ENCODE measurements around the gene SLC26A11. TPM values are rescaled to one million over a fixed set of nuclear protein-coding genes. Genes with fewer than 3 reads are reported as not detected.

Gene SLC26A11
- total and polyA plus RNA-seq, 2 donors (not counting 1 experiment from before 2014, with no cell fraction given), result 5.8 to 19.3 TPM

DNA sequence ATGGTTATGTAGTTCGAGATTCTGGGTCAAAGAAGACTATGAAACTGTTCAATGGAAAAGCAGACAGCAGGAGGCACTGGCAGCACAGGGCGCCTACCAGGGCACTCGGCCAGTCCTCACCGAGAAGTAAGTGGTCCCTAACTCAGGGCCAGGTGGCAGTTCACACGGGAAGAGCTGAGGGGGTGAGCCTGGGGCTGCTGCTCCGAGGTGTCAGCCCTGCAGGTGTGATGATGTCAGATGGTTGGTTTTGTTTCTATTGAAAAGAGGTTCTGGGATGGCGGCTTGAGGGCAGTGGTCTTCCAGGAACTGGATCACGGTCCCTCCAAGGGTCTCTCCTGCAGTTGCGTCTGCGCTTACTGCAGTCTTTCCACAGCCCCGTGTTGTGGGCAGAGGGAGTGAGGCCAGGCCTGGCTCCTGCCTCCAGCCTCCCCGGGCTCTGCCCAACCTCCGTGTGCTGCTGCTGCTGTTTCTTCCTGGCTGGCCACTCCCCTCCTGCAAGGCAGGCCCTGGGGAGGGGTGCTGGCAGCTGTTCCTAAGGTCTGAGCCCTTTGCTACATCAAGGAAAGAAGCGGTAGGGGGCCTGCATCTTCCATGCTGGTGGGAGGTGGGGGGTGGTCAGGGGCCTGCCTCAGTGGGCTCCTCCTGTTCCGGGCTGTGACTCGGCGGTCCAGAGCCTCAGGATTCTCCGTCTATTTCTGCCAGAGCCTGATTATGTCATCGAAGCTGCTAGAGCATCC, 63.1 kb downstream of the SLC26A11 start:
- Histone ChIP-seq H3K79me2 (ENCODE audit: control insufficient read depth, insufficient read depth, low read length) (peaks cover 8% of the 10 kb centered on the region), H4K20me1 (ENCODE audit: control insufficient read depth, extremely low read depth, insufficient read depth, low read length) (no peaks in the 10 kb centered on the region), H3K4me1 (ENCODE audit: control insufficient read depth, extremely low read depth, insufficient read depth, low read length) (peaks cover 3% of the 10 kb centered on the region), H3K4me2 (ENCODE audit: extremely low read depth, insufficient read depth, low read length) (no peak overlapping the region), H3K36me3 (ENCODE audit: control insufficient read depth, insufficient read depth, low read length) (peaks cover 25% of the 10 kb centered on the region), H3K4me3 (replicated peaks in 1 of 4; ENCODE audit: control extremely low read depth in 1 of 4, insufficient read depth in 1 of 4, low read depth in 3 of 4, low read length in 4 of 4) (no peak overlapping the region), H3K27me3 (ENCODE audit: control insufficient read depth, insufficient read depth, low read length) (no peaks in the 10 kb centered on the region), H3K27ac (ENCODE audit: insufficient read depth, low read length) (no peak overlapping the region), H3K9ac (ENCODE audit: insufficient read depth, low read length) (no peak overlapping the region), H3K9me3 (ENCODE audit: control insufficient read depth, insufficient read depth, low read depth, low read length) (no peaks in the 10 kb centered on the region), H2AFZ (ENCODE audit: low read length) (no peak overlapping the region)
- TF ChIP-seq EZH2 (IDR thresholded peaks at IDR 0.05; ENCODE audit: low read length, missing control alignments), result no peak
- TF ChIP-seq, protein P1, sequence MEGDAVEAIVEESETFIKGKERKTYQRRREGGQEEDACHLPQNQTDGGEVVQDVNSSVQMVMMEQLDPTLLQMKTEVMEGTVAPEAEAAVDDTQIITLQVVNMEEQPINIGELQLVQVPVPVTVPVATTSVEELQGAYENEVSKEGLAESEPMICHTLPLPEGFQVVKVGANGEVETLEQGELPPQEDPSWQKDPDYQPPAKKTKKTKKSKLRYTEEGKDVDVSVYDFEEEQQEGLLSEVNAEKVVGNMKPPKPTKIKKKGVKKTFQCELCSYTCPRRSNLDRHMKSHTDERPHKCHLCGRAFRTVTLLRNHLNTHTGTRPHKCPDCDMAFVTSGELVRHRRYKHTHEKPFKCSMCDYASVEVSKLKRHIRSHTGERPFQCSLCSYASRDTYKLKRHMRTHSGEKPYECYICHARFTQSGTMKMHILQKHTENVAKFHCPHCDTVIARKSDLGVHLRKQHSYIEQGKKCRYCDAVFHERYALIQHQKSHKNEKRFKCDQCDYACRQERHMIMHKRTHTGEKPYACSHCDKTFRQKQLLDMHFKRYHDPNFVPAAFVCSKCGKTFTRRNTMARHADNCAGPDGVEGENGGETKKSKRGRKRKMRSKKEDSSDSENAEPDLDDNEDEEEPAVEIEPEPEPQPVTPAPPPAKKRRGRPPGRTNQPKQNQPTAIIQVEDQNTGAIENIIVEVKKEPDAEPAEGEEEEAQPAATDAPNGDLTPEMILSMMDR (conservative IDR thresholded peaks at IDR 0.05 in 1 of 2, IDR thresholded peaks at IDR 0.05 in 1 of 2; ENCODE audit: low read depth in 1 of 2, low read length in 2 of 2), result no peak
- no peak for DNase-seq (ENCODE audit: low read depth in 2 of 2)

DNA sequence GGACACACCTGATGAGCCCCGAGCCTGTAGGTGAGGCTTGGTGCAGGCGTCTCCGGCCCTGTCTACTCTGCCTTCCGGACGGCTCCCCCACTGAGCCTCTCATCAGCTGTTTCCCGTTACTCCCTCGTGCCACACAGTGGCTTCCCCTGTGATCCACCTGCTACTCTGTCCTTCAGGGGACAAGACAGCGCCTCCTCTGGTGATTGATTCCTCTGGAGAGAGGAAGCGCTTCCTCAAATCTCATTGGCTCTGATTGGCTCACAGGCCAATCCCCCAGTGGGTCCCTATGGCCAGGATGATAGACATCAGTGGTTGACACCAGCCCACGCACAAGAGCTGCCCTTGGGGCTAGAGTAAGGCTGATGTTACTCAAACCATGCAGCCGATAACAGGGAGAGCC, 64.4 kb downstream of the SLC26A11 start:
- no peak overlapping the region for H3K9ac ChIP-seq (ENCODE audit: insufficient read depth, low read length)
- peaks cover 8% of the 10 kb centered on the region for H3K79me2 ChIP-seq (ENCODE audit: control insufficient read depth, insufficient read depth, low read length)
- no peak overlapping the region for H3K27ac ChIP-seq (ENCODE audit: insufficient read depth, low read length)
- H4K20me1 ChIP-seq (ENCODE audit: control insufficient read depth, extremely low read depth, insufficient read depth, low read length), result no peaks in the 10 kb centered on the region
- no peak overlapping the region for H3K4me2 ChIP-seq (ENCODE audit: extremely low read depth, insufficient read depth, low read length)
- no peak for DNase-seq (ENCODE audit: low read depth in 2 of 2)
- no peak for TF ChIP-seq EZH2 (IDR thresholded peaks at IDR 0.05; ENCODE audit: low read length, missing control alignments)
- TF ChIP-seq, protein P1 (conservative IDR thresholded peaks at IDR 0.05 in 1 of 2, IDR thresholded peaks at IDR 0.05 in 1 of 2; ENCODE audit: low read depth in 1 of 2, low read length in 2 of 2), result no peak
- H3K4me1 ChIP-seq (ENCODE audit: control insufficient read depth, extremely low read depth, insufficient read depth, low read length), result peaks cover 3% of the 10 kb centered on the region
- H3K27me3 ChIP-seq (ENCODE audit: control insufficient read depth, insufficient read depth, low read length), result no peaks in the 10 kb centered on the region
- no peak overlapping the region for H2AFZ ChIP-seq (ENCODE audit: low read length)
- no peak overlapping the region for H3K4me3 ChIP-seq (replicated peaks in 1 of 4; ENCODE audit: control extremely low read depth in 1 of 4, insufficient read depth in 1 of 4, low read depth in 3 of 4, low read length in 4 of 4)
- peaks cover 29% of the 10 kb centered on the region for H3K36me3 ChIP-seq (ENCODE audit: control insufficient read depth, insufficient read depth, low read length)
- H3K9me3 ChIP-seq (ENCODE audit: control insufficient read depth, insufficient read depth, low read depth, low read length), result no peaks in the 10 kb centered on the region

DNA sequence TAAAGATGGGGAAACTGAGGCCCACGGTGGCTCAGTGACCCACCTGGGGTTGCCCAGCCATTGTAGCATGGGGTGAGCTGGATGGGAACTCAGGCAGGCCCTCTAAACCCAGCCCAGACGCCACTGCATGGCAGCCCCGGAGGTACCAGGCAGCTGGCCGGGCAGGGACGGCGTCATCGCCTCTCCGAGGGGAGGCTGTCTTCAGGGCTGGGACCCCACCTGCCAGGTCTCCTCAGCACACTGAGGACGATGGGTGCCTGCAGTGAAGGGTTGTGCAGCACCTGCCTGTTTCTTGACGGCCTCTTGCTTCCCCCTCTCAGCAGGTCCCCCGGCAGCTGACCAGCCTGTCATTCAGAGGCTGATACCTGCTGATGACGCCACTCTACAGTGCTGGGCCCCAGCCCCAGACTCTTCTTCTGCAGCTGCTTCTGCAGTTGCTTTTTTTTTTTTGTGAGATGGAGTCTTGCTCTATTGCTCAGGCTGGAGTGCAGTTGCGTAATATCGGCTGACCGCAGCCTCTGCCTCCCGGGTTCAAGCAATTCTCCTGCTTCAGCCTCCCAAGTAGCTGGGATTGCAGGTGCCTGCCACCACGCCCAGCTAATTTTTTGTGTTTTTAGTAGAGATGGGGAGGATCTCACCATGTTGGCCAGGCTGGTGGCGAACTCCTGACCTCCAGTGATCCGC, 65.2 kb downstream of the SLC26A11 start:
- no peak for DNase-seq (ENCODE audit: low read depth in 2 of 2)

More for the DNA sequence above, 65.2 kb downstream of the SLC26A11 start:
- TF ChIP-seq, protein P1 (conservative IDR thresholded peaks at IDR 0.05 in 1 of 2, IDR thresholded peaks at IDR 0.05 in 1 of 2; ENCODE audit: low read depth in 1 of 2, low read length in 2 of 2), result no peak
- TF ChIP-seq EZH2 (IDR thresholded peaks at IDR 0.05; ENCODE audit: low read length, missing control alignments), result no peak
- Histone ChIP-seq H3K9ac (ENCODE audit: insufficient read depth, low read length) (no peak overlapping the region), H3K36me3 (ENCODE audit: control insufficient read depth, insufficient read depth, low read length) (peaks cover 36% of the 10 kb centered on the region), H3K4me3 (replicated peaks in 1 of 4; ENCODE audit: control extremely low read depth in 1 of 4, insufficient read depth in 1 of 4, low read depth in 3 of 4, low read length in 4 of 4) (no peak overlapping the region), H3K9me3 (ENCODE audit: control insufficient read depth, insufficient read depth, low read depth, low read length) (no peaks in the 10 kb centered on the region), H3K4me2 (ENCODE audit: extremely low read depth, insufficient read depth, low read length) (no peak overlapping the region), H2AFZ (ENCODE audit: low read length) (no peak overlapping the region), H4K20me1 (ENCODE audit: control insufficient read depth, extremely low read depth, insufficient read depth, low read length) (peaks cover 2% of the 10 kb centered on the region), H3K27ac (ENCODE audit: insufficient read depth, low read length) (no peak overlapping the region), H3K4me1 (ENCODE audit: control insufficient read depth, extremely low read depth, insufficient read depth, low read length) (no peaks in the 10 kb centered on the region), H3K79me2 (ENCODE audit: control insufficient read depth, insufficient read depth, low read length) (peaks cover 8% of the 10 kb centered on the region), H3K27me3 (ENCODE audit: control insufficient read depth, insufficient read depth, low read length) (no peaks in the 10 kb centered on the region)
